NCI-H510A treated with DMSO at 0.1 percent for 48 hours (cell line): ENCODE data around the gene NGLY1.

ENCODE experiments used
- DNase-seq: peaks from one replicate; lab custom pipeline; 2025; lab: John Stamatoyannopoulos, UW

NGLY1 gene

DNA sequence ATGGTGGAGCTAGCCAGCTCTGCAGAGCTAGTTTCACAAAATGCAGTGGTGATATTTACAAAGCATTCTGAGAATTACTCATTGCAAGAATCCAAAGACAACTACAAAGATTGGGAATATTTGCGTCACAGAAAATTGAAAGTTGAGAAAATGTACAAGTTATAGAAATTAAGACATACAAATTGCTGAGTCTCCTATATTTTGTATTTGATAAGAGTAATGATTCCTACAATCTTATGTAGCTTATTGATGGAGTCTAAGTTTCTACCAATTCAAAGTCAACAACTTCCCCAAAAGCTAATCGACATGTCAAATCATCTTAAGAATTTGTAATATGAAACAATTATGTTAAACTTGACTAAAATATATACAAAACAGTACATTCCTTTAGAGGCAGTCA is 72.2 kb downstream of the NGLY1 start:
- DNase-seq = no peak

- DNase-seq = no peak
Measured at GRCh38 chr3:25708036-25708435, 75.2 kb downstream of the NGLY1 start.

GRCh38 chr3:25707268-25707926 is 75.8 kb downstream of the NGLY1 start:
- DNase-seq = no peak

GRCh38 chr3:25706213-25706612 is 77.0 kb downstream of the NGLY1 start:
- no peak for DNase-seq

GRCh38 chr3:25697553-25697952 is 85.7 kb downstream of the NGLY1 start:
- DNase-seq = no peak

DNA sequence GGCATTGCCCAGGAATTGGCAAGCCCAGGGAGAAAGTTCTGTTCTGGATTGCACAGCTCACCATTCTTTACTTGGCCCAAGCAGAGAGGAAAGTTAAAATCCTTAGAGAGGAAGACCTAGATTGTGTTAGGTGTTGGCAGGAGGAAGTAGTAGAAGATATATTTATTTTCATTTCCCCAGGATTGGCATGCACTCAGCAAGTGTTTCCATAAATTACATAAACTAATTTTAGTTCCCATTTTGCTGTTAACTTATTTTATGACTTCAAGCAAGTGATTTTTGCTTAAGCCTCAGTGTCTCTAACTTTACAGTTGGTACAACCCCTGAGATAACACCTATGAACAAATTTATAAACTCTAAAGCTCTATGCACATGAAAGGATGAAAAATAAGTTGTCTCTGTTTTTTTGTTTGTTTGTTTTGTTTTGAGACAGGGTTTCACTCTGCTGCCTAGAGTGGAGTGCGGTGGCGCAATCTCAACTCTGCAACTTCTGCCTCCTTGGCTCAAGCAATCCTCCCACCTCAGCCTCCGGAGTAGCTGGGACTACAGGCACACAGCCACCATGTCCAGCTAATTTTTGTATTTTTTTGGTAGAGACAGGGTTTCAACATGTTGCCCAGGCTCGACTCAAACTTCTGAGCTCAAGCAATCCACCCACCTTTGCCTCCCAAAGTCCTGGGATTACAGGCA is 87.4 kb downstream of the NGLY1 start:
- DNase-seq = no peak

DNA sequence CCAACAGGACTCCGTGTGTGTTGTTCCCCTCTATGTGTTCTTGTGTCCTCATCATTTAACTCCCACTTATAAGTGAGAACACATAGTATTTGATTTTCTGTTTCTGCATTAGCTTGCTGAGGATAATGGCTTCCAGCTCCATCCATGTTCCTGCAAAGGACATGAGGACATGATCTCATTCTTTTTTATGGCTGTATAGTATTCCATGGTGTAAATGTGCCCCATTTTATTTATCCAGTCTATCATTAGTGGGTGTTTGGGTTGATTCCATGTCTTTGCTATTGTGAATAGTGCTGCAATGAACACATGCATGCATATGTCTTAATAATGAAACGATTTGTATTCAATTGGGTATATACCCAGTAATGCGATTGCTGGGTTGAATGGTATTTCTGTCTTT is 90.0 kb downstream of the NGLY1 start:
- DNase-seq = no peak

GRCh38 chr3:25692341-25692740 is 90.9 kb downstream of the NGLY1 start:
- no peak for DNase-seq

- no peak for DNase-seq
Measured at GRCh38 chr3:25690768-25691533, 92.3 kb downstream of the NGLY1 start.

GRCh38 chr3:25689226-25689625 is 94.0 kb downstream of the NGLY1 start:
- DNase-seq = no peak

DNA sequence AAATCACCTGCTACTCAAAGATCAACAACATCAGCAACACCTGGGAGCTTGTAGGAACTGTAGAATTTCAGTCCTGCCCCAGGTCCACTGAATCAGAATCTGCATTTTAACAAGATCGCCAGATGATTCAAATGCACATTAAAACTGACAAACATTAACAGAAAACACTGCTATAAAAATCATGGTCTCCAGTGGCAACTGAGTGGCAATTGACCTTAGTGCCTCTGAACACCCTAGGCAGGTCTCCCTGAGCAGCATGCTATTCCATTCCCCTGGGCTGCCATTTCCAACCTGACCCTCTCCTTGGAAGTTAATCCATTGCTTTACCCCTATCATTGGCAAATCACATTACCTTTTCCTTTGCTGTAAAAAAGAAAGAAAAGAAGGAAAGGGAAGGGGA is 95.5 kb downstream of the NGLY1 start:
- DNase-seq = no peak

- DNase-seq = no peak
Measured at GRCh38 chr3:25686766-25687165, 96.5 kb downstream of the NGLY1 start.

GRCh38 chr3:25683882-25684281 is 99.4 kb downstream of the NGLY1 start:
- DNase-seq = no peak

DNA sequence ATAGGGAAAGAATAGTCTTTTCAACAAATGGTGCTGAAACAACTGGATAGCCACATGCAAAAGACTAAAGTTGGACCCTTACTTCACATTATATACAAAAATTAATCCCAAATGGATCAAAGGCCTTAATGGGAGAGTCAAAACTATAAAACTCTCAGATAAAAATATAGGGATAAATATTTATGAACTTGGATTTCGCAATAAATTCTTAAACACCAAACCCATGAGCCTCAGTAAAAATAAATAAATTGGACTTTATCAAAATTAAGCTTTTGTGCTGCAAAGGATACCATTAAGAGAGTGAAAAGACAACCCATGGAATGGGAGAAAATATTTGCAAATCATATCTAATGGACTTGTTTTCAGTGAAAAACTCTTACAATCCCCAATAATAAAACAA is 99.8 kb downstream of the NGLY1 start:
- no peak for DNase-seq

DNA sequence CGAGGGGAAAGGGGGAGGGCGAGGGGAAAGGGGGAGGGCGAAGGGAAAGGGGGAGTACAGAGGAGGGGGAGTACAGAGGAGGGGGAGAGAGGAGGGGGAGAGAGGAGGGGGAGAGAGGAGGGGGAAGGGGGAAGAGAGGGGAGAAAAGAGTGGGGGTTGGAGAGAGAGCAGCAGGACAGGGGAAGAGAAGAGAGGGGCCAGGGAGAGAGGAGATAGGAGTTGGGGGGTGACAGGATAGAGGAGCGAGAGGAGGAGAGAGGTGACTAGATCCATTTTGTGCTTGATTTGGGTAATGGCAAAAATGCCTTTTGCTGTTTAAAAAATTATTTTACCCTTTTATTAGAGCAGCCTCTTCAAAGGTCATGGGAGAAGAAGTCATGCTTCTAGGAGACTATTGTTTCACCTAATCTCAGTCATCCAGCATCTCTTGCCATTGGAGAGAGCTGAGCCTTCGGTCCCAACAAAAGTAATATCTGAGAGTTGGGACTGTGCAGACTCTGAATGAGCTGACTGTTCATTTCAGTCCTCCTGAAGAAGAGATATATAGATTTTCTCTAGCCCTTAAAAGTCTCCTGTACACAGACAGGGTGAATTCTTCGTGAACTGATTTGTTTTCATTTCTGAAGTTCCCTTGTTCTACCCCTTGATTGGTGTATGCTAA is 103.5 kb downstream of the NGLY1 start:
- DNase-seq = no peak

GRCh38 chr3:25679166-25679565 is 104.1 kb downstream of the NGLY1 start:
- DNase-seq = no peak

GRCh38 chr3:25678581-25678980 is 104.7 kb downstream of the NGLY1 start:
- DNase-seq = no peak

GRCh38 chr3:25677121-25677520 is 106.1 kb downstream of the NGLY1 start:
- DNase-seq = no peak

DNA sequence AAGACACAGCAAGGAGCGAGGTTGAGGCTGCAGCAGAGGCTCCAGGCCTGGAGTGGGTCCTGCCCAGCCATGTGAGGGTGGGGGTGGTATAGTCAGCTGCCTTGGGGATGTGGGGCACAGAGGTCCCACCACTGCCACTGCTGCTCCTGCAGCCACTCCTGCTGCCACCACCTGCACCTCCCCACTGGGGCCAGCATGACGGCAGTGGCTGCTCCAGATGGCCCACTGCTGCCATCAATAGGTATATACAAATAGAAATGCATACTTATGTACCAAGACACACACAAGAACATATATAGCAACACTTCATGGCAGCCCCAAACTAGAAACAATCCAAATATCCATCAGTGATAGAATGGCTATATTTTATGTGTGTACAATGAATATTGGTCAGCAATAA is 108.6 kb downstream of the NGLY1 start:
- no peak for DNase-seq

GRCh38 chr3:25673738-25674298 is 109.4 kb downstream of the NGLY1 start:
- DNase-seq = no peak
